Activated CD4-positive, alpha-beta T cell treated with anti-CD3 and anti-CD28 coated beads, Interleukin-2, Interleukin-6, amounts not matched to agents 100 ng/mL and 50 ng/mL, durations not matched to agents 16 hours and 8 hours (primary cell): Measurements from ENCODE around the gene CUX1.
"Not testable (repeated sequence)": the region's sequence is repeated elsewhere in the genome, so short reads cannot be mapped to it uniquely, and the experiment has no call there.

ENCODE experiments used
- DNase-seq: peaks from one replicate; pipeline ENCODE4 v3.0.0-alpha.2; 2020

CUX1 gene, protein sequence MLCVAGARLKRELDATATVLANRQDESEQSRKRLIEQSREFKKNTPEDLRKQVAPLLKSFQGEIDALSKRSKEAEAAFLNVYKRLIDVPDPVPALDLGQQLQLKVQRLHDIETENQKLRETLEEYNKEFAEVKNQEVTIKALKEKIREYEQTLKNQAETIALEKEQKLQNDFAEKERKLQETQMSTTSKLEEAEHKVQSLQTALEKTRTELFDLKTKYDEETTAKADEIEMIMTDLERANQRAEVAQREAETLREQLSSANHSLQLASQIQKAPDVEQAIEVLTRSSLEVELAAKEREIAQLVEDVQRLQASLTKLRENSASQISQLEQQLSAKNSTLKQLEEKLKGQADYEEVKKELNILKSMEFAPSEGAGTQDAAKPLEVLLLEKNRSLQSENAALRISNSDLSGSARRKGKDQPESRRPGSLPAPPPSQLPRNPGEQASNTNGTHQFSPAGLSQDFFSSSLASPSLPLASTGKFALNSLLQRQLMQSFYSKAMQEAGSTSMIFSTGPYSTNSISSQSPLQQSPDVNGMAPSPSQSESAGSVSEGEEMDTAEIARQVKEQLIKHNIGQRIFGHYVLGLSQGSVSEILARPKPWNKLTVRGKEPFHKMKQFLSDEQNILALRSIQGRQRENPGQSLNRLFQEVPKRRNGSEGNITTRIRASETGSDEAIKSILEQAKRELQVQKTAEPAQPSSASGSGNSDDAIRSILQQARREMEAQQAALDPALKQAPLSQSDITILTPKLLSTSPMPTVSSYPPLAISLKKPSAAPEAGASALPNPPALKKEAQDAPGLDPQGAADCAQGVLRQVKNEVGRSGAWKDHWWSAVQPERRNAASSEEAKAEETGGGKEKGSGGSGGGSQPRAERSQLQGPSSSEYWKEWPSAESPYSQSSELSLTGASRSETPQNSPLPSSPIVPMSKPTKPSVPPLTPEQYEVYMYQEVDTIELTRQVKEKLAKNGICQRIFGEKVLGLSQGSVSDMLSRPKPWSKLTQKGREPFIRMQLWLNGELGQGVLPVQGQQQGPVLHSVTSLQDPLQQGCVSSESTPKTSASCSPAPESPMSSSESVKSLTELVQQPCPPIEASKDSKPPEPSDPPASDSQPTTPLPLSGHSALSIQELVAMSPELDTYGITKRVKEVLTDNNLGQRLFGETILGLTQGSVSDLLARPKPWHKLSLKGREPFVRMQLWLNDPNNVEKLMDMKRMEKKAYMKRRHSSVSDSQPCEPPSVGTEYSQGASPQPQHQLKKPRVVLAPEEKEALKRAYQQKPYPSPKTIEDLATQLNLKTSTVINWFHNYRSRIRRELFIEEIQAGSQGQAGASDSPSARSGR (N-terminal part only)

DNA sequence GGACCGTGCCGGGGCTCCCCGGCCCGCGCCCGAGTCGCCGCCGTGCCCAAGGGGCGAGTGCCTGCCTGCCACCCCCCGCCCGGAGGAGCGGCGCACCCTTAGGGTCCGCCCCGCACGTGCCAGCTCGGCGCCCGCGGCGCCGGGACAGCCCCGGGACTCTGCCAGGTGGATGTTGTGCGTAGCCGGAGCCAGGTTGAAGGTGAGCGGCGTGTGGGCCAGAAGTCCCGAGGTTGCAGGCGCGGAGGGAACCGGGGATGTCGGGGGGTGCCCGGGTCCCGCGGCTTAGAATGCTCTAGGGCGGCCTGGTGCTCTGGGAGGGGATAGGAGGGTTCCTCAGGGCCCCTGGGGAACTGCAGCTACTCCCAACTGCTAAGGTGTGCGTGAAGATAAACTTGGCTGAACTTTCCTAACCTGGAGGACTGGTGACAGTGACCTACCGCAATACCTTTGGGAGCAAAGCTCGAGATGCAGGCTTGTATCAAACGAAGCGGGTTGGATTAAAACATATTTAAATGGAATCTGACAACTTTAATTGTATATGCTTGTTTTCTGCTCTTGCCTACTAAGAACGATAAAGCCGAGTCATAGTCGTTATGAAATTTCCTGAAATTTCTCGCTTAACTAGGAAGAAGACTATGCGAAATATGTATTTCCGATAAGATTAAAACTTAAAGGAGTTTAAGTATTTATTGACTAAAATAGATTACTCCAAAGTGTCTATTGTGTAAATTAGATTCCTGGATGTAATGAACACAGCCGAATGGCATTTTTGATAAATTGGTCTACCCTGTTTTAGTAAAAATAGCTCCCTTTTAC is at the start of gene CUX1:
Gene CUX1 (plus strand): TSS at position 156 of the 816 bp plus-strand sequence. CDS start 14 bp downstream, at position 170.
- peak; percentile 29 for DNase-seq

DNA sequence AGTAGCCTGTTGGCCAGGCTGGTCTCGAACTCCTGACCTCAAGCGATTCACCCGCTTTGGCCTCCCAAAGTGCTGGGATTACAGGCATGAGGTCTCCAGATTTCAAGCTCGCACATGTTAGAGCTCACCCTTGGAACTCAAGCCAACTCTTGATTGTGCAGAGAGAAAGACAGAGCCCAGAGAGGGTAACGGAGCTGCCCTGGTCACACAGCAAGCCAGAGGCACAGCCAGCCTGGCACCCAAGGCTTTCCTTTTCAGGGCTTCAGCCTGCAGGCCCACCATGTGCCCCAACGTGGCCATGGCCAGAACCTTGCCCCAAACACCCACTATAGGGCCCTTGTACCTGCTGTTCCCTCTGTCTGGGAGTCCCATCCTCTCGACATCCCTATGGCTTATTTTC is 49.1 kb upstream of the CUX1 start:
- DNase-seq: no peak

DNA sequence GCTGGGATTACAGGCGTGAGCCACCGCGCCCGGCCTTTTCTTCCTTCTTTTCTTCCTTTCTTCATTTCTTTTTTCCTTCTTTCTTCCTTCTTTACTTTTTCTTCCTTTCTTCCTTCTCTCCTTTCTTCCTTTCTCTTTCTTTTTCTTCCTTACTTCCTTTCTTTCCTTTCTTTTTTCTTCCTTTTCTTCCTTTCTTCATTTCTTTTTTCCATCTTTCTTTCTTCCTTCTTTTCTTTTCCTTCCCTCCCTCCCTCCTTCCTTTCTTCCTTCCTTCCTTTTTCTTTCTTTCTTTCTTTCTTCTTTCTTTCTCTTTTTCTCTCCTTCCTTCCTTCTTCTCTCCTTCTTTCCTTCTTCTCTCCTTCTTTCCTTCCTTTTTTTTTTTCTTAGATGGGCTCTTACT is 47.0 kb upstream of the CUX1 start:
- no peak for DNase-seq

DNA sequence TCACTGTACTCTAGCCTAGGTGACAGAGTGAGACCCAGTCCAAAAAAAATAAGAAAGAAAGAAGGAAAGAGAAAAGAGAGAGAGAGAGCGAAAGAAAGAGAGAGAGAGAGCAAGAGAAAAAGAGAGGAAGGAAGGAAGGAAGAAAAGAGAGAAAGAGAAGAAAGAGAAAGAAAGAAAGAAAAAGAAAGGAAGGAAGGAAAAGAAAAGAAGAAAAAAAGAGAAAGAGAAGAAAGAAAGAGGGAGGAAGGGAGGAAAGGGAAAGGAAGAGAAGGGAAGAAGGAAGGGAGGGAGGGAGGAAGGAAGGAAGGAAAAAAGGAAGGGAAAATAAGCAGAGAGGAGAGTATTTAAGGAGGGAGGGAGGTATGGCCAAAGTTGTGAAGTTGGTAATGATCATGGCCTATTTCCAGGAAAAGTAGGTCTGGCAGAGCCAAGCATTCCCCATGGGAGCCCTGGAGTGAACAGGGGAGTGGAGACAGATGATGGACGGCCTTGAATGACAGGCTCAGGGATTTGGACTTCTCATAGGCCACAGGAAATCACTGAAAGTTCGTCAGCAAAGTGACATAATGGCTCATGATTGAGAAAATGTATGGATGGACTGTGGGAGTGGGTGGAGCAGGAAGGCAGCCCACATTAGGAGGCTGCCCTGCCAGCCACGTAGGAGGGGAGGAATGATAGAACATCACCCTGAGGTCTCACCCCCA is 44.8 kb upstream of the CUX1 start:
- no peak for DNase-seq

DNA sequence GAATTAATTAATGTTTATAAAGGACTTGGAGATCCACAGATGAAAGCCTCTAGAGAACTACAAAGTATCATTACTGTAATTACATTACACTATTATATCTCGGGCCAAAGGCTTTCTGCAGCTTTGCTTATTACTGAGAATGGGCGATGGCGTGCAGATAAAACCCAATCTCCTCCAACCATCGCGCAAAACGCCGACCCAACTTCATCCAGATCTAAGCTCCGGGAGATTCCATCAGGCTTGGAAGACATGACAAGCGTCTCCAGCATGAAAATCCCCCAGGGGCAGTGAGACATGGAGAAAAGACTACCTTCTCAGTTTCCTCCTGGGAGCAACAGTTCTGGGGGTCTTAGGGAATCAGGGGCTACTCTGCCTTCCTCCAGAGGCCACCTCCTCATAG is 42.2 kb upstream of the CUX1 start:
- DNase-seq: no peak

DNA sequence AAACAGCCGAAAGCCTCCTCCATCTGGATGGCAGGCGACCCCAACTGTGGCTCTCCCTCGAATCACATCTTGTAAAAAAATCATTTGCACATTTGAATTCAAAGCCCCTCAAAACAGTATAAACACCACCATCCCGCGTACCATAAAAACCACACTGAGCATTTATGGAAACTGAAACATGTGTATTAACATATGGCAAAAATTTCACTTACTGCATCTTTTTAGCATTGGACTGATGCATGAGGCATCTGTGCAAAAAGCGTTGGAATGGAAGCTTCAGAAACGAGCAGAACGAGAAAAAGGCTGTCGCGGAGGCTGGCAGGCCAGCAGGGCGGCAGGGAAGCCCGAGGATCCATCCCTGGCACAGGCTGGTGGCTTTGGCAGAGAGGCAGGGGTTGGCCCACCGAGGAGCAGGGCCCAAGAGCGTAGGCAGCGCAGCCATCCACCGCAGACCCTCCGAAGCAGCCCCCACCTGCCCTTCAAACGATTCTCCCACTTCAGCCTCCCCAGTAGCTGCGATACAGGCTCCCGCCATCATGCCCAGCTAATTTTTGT is 39.3 kb upstream of the CUX1 start:
- no peak for DNase-seq

DNA sequence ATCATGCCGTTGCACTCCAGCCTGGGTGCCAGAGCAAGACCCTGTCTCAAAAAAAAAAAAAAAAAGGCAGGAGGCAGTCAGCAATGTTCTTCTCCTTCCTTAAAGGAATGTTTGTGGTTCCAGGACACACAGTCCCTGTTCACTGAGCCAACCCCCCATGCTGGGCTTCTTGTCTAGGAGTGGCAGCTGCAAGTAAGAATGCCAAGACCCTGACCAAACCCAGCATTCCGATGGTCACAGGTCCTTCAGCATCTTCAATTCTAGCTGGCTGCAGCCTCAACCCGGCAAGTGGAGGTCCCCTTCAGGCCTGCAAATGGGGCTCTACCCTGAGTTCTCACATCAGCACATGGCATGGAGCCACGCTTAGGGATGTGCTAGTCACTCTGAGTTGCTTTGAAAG is 38.2 kb upstream of the CUX1 start:
- no peak for DNase-seq

DNA sequence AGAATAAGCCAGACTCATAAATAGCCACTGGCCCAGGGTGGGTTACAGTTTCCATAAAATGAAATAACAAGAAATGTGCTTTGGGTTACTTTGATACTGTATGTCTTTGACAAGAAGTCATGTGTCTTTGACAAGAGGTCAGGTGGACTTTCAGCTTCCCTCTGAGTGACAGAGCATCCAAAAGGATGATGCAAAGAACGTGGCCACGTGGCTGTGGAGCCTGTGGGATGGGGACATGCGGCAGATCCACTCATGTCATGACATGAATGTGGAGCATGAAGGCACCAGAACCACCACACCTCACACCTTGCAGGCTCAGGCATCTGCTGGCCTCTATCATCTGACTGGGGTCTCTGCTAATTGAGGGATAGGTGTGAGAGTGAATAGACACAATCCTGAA is 37.1 kb upstream of the CUX1 start:
- DNase-seq: no peak

DNA sequence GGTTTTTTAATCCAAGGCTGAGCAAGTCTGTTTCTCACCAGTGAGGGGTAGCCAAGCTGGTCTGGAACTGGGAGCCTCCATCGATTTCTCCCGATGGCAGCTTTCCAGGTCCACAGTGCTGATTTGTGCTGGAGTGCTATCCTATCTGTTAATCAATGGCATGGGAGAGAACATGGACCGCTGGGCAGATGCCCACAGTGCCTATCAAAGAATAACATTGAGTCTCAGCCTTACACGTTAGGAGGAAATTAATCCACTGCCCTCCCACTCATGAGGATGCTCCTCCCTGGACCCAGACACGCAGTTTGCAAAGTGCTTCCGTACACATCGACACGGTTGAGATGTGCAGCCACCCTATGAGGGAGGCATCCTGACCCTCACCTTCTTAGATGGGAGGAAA is 36.0 kb upstream of the CUX1 start:
- DNase-seq: no peak

DNA sequence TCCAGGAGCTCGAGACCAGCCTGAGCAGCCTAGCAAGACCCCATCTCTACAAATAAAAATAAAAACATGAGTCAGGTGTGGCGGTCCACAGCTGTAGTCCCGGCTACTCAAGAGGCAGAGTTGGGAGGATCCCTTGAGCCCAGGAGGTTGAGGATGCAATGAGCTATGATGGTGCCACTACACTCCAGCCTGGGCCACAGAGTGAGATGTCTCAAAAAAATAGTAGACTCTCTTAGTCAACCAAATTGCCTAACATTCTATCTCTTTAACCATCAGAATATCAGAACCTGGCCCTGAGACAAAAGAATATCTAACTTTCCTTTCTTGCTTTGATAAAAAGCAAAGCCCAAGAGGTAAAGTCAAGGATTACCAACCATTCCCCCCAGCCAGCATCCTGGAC is 35.0 kb upstream of the CUX1 start:
- no peak for DNase-seq

DNA sequence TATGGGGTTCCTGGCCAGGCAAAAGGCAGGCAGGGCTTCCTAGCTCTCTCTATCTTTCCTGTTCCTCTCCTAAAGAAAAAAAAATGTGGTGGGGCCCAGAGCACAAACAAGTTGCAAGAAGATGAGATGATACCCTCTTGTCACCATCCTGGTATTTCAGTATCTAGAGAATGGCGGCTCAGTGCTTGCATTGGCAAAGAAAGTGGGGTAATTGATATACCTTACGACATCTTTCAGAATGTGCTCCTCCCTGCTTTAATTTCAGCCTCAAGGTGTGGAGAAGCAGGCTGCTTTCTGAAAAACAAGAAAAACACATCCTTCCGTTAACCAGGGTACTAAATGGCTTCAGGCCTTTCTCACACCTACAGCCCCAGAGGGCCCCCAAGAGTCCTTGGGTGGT is 34.5 kb upstream of the CUX1 start:
- no peak for DNase-seq

DNA sequence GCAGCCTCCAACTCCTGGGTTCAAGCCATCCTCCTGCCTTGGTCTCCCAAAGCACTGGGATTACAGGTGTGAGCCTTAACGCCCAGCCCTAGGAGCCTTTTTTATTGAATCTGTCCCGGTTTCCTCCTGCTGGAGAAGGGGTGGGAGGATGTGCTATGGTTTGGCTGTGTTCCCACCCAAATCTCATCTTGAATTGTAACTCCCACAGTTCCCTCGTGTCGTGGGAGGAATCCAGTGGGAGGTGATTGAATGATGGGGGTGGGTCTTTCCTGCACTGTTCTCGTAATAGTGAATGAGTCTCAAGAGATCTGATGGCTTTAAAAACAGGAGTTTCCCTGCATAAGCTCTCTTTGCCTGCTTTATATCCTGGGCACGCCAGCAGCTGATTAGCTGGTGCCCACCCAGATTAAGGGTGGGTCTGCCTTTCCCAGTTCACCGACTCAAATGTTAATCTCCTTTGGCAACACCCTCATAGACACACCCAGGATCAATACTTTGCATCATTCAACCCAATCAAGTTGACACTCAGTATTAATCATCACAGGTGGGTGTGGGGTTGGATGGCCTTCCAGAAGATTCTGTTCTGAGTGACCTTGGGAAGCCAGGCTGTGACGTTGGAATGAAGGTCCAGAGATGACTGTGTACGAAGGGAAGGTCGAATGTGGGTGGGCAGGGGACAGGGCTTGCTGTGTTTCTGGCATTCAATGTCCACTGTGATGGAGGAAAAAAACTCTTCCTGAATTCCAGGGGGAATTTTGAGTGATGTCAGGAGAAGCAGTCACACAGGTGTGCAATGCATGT is 33.8 kb upstream of the CUX1 start:
- DNase-seq: no peak

DNA sequence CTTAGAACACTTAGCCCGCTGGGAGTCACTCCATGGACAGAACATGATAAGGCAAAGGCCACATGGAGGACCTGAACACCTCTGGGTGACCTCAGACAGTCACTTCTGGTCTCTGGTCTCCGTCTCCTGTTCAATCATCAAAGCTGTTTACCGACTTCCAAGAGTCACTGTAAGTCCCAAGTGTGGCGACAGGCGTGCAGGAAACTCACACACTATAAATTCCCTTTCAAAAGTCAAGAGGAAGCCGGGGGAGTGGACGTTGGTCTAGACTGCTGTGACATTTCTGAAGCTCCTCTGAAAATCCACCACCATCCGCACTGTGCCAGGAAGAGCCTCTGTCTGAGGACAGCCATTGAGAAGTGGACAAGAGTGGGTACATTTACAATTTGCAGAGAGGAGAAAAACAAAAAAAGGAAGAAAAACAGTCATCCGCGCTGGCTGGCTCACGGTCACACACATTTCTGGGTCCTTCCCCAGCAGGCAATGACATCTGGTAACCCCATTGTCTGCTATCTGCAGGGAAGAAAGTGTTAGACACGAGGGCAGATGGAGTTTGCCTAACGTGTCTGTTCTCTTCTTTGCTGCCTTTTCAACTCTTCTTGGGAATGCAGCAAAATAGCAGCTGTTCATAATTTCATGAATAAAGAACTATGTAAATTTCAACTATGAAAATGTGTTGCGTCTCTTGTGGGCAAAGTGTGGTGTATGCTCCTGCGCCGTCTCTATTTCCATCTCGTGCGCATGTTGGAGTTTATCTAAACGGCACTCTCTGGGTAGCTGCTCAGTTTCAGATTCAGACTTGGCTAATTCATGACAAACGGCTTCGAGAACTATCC is 32.9 kb upstream of the CUX1 start:
- DNase-seq: no peak

DNA sequence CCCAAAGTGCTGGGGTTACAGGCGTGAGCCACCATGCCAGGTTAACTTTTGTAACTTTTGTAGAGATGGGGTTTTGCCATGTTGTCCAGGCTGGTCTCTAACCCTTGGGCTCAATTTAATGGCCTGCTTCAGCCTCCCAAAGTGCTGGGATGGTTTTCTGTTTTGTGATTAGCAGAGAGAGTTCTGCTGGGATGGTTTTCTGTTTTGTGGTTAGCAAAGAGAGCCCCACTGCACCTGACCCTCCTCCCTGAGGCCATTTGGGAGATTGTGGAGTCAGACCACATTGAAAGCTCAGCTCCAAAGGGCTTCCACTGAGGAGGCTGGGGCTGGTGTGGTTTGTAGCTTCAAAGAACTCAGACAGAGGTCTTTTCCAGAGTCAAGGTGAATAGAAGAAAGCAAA is 29.6 kb upstream of the CUX1 start:
- DNase-seq: no peak

DNA sequence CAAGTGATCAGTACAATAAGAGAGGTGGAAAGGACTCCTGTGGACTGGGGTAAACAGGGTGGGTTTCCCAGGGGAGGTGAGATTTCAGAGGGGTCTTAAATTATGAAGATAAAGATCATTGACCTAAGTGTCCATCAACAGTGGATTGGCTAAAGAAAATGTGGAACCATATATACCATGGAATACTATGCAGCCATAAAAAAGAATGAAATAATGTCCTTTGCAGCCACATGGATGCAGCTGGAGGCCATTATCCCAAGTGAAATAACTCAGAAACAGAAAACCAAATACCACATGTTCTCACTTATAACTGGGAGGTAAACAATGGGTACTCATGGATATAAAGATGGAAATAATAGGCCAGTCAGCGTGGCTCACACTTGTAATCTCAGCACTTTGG is 28.9 kb upstream of the CUX1 start:
- no peak for DNase-seq

DNA sequence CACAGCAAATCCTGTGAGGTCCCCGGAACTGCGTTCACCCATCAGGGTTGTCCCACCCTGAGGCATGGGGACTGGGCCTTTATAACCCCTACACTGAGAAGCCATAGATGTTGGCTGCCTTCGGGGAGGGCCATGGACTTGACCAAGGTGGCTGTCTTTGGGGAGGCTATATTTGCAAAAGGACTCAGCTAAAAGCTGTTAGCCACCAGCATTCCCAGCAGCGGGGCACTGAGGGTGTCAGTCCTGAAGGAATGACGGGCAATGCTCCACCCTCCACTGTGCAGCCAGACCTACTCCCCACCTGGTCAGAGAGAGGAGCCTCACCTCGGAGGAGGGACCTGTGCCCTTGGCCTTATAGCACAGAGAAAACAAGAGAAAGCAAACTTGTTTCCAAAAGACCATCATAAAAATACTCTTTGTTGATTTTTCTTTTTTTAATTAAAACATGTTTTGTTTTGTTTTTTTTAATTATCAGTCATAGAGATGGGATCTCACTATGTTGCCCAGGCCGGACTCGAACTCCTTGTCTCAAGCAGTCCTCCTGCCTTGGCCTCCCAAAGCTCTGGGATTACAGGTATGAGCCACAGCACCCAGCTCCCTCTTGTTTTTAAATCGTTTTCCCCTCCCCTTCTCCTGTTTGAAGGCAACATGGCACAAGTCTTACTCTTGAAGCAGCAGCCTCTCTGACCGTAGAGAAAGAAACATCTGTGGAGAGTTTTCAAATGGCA is 26.7 kb upstream of the CUX1 start:
- no peak for DNase-seq

DNA sequence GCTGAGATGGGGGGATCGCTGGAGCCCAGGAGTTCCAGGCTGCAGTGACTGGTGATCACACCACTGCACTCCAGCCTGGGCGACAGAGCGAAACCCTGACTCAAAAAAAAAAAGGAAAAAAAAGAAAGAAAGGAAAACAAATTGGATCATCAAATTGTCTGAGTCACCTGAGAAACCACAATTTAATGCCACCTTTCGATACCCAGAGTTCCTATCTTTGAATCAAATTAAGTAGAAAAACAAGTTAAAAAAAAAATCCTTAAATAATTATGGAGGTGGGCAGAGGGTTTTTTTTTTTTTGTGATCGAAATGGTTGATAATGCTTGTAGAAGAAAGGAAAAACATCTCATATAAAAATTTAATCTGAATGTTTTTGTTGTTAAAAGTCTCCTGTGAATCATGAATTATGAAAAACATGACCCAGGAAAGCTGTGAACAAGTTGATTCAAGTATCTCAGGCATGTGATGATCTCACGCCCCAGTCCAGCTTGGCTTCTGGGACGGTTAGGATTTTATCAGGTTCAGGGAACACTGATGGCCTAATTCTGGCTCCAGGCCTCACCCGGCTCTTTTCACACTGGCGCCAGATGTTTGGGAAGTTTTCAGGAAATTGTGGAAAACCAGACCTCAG is 25.3 kb upstream of the CUX1 start:
- DNase-seq: no peak

DNA sequence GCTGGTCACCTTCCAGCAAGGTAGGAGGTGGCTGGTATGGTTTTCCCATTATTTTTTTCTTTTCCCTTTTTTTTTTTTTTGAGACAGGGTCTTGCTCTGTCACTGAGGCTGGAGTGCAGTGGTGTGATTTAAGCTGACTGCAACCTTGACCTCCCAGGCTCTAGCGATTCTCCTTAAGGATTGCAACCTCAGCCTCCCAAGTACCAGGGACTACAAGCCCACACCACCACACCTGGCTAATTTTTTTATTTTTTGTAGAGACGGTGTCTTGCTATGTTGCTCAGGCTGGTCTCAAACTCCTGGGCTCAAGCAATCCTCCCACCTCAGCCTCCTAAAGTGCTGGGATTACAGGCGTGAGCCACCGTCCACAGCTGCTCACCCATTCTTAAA is 24.7 kb upstream of the CUX1 start:
- not testable (repeated sequence) for DNase-seq
